Measurements from ENCODE around the gene FBXL12. TPM values are rescaled to one million over a fixed set of nuclear protein-coding genes. Genes with fewer than 3 reads are reported as not detected.
"Not testable (repeated sequence)": the region's sequence is repeated elsewhere in the genome, so short reads cannot be mapped to it uniquely, and the experiment has no call there.

FBXL12 gene
- total RNA-seq = 23.0 TPM
- long read RNA-seq, transcript FBXL12-201 (3 exons, 1,852 nt) = major isoform, 37 of 98 reads
- long read RNA-seq, transcript FBXL12-205 (2 exons, 1,736 nt) = minor isoform, 10 of 98 reads
- long read RNA-seq, transcript FBXL12-212 (4 exons, 879 nt) = minor isoform, 9 of 98 reads
- long read RNA-seq, transcript FBXL12-206 (3 exons, 1,843 nt) = minor isoform, 14 of 98 reads
- long read RNA-seq, partial matches to known transcripts = 1 of 98 reads
- long read RNA-seq, other reads (novel, unspliced or antisense) = 12 of 98 reads

DNA sequence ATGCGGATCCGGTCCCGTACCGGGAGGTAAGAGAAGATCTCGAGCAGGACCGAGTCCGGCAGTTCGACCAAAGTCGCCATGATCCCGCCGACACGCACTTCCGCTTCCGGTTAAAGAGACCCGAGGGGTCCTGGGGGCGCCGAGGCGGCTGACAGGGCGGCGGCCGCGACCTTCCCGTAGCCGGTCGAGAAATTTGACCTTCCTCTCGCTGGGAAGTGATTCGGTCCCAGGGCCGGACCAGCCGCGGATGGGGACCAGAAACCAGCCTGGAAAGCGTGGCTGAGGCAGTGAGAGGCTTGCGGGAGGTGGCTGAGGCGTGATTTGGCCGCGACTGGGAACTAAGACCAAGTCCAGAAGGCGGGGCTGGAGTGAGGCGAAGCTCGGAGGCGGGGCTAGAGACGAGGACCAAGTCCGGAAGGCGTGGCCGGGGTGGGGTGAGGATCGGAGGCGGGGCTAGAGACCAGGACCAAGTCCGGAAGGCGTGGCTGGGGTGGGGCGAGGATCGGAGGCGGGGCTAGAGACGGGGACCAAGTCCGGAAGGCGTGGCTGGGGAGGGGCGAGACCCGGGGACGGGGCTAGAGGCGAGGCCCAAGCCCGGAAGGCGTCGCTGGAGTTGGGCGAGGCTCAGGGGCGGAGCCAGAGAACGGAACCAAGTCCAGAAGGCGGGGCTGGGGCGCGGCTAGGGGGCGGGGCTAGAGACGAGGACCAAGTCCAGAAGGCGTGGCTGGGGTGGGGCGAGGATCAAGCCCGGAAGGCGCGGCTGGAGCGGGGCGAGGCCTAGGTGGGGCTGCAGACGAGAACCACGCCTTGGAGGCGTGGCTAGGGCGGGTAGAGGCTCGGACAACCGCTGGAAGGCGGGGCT, at the start of gene FBXL12:
Gene FBXL12 (minus strand): TSS at position 346 of the 862 bp plus-strand sequence. CDS start 266 bp downstream, at position 80.
- DNase-seq (ENCODE audit: low spot score) = peak; percentile 100

GRCh38 chr19:9865732-9866501, 47.0 kb upstream of the FBXL12 start:
- DNase-seq (ENCODE audit: low spot score) = no peak

DNA sequence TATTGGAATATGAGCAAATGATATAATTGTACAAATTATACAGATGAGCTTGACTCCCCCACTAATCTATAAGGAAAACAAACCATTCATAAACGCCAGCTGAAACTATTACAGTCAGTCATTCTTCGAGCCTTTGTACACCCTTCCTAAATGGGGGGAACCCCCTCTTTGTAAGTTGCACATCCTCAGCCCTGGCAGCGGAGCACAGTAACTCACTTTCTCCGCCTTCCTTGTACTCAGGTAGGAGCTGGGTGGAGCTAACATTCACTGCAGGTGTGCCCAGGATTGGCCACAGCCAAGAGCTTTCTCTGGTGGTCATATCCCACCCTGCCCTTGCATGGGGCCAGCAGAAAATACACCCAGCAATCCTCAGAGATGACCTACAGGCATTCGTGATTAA, 44.9 kb upstream of the FBXL12 start:
- no peak for DNase-seq (ENCODE audit: low spot score)

DNA sequence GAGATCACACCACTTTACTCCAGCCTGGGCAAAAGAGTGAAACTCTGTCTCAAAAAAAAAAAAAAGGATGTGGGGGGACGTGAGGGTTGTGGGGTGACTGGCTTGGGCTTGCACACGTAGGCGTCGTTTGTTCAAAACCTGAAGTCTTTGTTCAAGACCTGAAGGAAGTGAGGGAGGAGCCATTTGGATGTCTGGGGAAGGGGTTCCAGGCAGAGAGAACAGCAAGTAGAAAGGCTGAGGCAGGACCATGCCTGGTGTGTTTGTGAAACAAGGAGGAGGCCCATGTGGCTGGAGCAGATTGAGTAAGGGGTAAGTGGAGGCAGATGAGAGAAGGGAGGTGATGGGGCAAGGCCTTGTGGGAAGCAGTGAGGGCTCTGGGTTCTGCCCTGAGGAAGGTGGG, 44.1 kb upstream of the FBXL12 start:
- DNase-seq (ENCODE audit: low spot score) = no peak

- DNase-seq (ENCODE audit: low spot score) = no peak
These were observed 42.6 kb upstream of the FBXL12 start for GRCh38 chr19:9861503-9861902.

DNA sequence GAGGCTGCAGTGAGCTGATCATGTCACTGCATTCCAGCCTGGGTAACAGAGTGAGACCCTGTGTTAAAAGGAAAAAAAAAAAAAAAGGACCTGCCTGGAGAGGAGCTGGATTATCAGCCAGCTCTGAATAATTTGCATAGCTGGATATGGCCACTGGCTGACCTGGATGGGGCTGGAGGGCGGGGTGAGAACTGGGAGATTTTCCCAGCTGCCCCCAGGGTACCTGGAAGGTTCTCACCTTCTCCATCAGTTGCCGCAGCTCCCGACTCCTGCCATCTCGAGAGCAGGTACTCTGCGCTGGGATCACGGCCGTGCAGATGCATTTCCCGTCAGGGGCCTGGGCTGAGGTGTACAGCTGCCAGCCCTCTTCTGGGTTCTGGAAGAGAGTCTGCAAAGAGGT, 41.5 kb upstream of the FBXL12 start:
- no peak for DNase-seq (ENCODE audit: low spot score)

DNA sequence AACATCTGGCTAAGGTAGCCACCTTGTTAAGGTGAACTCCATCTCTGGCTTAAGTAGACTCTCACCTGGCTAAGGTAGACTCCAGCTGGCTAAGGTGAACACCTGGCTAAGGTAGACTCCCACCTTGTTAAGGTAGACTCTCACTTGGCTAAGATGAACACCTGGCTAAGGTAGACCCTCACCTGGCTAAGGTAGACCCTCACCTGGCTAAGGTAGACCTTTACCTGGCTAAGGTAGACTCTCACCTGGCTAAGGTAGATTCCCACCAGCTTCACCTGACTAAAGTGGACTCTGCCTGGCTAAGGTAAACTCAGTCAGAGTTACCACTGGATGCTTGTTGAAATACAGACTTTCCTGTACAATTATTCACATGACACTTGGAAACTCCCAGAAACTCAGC, 39.9 kb upstream of the FBXL12 start:
- DNase-seq (ENCODE audit: low spot score) = no peak

DNA sequence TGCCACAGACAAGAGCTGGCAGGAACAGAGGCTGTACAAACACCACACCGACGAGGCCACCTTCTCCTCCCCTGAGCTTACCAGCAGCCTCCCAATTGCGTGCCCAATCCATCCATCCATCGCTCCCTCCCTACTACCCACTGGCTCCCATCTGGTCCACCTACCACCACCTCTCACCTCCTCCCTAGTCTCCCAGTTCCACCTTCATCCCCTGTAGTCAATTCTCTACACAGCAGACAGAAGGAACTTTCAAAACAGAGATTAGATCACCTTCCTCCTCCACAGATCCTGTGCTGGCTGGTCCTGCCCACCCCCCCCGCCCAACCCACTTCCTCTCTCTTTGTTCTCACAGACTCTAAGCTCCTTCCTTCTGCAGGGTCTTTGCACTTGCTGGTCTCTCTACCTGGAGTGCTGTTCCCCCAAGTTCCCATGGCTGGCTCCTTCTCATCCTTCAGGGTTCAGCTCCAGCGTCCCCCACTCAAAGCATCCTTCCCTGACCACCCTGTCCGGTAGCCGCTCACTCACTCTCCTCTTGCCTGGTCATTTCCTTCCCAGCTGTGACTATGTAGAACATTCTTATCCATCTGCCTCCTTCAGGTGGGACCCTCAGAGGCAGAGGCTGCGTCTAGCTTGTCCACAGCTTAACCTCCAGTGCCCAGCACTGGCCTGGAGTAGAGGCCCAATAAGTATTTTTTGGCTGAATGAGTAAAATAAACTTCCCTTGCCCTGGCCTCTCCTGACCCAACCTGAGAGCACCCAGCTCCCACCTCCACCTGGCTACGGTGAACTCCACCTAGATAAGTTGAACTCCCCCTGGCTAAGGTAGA, 39.3 kb upstream of the FBXL12 start:
- DNase-seq (ENCODE audit: low spot score) = no peak

GRCh38 chr19:9857076-9857721, 38.3 kb upstream of the FBXL12 start:
- DNase-seq (ENCODE audit: low spot score) = no peak

DNA sequence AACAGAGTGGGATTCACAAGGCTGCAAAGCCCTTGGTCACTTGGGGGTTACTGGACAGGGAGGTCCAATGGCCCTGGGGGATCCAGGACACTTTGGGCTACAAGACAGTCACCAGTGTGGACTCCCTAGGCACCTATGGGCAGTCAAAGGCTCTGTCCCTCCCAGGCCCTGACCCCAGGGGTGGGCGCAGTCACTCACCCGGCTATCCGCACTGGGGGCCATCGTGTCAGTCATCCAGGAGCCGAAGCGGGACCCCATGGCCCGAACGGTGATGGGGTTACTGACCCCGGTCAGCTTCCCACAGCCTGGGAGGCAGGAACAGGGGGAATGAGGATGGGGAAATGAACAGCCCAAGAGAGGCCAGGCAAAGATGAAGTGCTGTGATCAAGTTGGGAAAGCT, 37.7 kb upstream of the FBXL12 start:
- no peak for DNase-seq (ENCODE audit: low spot score)

GRCh38 chr19:9854282-9854846, 35.5 kb upstream of the FBXL12 start:
- DNase-seq (ENCODE audit: low spot score) = no peak

GRCh38 chr19:9850235-9850959, 31.5 kb upstream of the FBXL12 start:
- DNase-seq (ENCODE audit: low spot score) = no peak

GRCh38 chr19:9849791-9850190, 30.9 kb upstream of the FBXL12 start:
- no peak for DNase-seq (ENCODE audit: low spot score)

GRCh38 chr19:9848762-9849161, 29.9 kb upstream of the FBXL12 start:
- DNase-seq (ENCODE audit: low spot score) = no peak

DNA sequence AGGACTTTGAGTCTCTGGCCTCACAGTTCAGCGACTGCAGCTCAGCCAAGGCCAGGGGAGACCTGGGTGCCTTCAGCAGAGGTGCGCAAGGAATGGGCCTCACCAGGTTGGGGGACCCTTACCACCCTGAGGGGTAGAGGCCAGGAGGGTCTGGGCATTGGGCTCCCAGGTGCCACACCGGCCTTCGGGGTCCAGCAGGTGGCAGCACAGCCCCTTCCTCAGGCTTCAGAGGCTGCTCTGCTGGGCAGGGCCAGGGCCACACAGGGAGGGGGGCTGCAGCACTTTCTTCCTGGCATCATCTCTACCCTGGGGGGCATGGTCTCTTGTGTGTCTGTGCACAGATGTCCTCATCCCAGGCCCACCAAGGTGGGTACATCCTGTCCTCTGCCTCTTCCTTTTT, 29.2 kb upstream of the FBXL12 start:
- no peak for DNase-seq (ENCODE audit: low spot score)

- no peak for DNase-seq (ENCODE audit: low spot score)
These were observed 28.3 kb upstream of the FBXL12 start for GRCh38 chr19:9847087-9847671.

DNA sequence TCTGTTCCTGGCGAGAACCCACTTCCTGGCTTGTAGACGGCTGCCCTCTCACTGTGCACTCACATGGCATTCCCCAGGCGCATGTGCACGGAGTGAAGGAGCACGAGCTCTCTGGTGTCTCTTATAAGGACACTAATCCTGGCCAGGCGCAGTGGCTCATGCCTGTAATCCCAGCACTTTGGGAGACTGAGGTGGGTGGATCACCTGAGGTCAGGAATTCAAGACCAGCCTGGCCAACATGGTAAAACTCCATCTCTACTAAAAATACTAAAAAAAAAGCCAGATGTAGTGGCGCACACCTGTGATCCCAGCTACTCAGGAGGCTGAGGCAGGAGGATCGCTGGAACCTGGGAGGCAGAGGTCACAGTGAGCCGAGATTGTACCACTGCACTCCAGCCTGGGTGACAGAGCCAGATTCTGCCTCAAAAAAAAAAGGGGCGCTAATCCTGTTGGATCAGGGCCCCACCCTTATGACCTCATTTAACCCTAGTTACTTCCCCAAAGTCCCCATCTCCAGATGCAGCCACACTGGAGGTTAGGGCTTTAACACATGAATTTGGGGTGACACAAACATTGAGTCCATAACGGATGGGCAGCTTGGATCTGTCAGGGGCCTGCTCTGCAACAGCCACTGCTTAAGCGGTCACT, 24.9 kb upstream of the FBXL12 start:
- DNase-seq (ENCODE audit: low spot score) = not testable (repeated sequence)

DNA sequence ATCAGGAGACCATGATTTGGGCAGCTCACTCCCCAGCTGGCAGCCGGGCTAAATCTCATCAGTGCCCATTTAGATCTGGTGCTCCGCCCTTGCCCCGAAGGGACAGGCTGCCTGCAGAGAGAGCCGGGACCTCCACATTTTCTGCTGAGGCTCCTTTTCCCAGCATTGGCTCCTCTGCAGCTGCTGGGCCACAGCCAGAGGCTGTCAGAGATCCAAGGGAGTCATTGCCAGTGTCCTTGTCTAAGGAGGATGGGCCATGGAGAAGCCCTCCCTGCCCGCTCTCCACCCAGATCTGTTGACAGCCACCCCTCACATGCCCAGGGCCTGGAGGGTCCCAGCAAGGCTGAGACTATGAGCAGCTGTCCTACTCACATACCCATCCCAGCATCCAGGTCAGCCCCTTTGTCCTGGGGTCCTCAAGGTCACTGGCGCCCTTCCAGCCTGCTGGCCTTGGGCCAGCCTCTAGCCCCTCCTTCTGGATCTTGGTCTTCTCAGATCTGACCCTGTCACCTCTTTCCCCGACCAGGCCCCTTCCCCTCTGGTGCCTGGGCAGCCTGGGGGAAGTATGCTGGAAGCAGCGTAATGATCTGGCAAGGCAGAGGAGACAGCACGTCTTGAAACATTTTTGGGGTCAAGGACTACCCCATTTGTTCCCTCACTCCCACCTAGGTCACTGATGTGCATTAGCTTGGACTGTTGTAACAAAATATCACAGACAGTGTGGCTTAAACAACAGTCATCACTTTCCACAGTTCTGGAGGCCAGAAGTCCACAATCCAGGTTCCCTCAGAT, 24.2 kb upstream of the FBXL12 start:
- DNase-seq (ENCODE audit: low spot score) = no peak

Measured in mesenteric fat pad (tissue), 1 donor.